Measurements from ENCODE around the gene NSA2.

Gene NSA2

DNA sequence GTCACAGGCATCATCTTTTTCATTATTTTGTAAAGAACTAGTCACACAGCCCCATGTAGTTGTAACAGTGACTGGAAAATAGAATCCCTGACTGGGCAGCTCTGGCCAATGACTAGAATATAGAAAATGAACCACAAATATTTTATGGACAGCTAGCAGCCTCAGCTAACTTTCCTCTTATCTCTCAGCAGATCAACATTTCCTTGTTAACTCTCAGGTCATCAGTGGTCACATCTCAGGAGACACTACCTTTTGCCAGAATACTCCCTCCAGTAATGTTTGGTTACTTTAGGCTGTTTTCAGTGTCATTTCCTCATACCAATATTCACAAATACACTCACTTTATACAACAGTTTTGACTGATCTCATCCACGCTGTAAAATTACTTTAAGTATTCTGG lies 55.2 kb downstream of the NSA2 start:
- DNase-seq = no peak

DNA sequence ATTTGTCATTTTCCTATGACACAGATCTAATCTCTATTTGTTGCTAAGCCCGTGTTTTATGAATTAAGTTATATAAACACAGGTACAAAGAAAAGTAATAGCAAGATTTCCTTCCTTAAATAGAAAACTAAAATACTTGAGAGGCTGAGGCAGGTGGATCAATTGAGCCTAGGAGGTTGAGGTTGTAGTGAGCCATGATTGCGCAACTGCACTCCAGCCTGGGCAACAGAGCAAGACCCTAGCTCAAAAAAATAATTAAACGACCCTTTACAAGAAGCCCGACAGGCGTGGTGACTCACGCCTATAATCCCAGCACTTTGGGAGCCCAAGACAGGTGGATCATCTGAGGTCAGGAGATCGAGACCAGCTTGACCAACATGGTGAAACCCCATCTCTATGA lies 62.4 kb downstream of the NSA2 start:
- no peak for DNase-seq
